Osteoblast (primary cell): Measurements from ENCODE around the gene RYR3. TPM values are rescaled to one million over a fixed set of nuclear protein-coding genes. Genes with fewer than 3 reads are reported as not detected.

Experiments used
- DNase-seq: peaks from one replicate; pipeline ENCODE4 v3.0.0; 2011; ENCODE audit warnings: low spot score, mixed read lengths; ENCODE audit not compliant: insufficient read length; ENCODE audit errors: missing footprints
- H2AFZ ChIP-seq: 2 replicates; pipeline ENCODE4 v1.6.0; 2011; ENCODE audit warnings: mild to moderate bottlenecking, low read length
- H3K27ac ChIP-seq: 2 replicates; pipeline ENCODE4 v1.5.1; 2011; ENCODE audit warnings: mild to moderate bottlenecking, low read depth, low read length, moderate library complexity
- H3K27me3 ChIP-seq: 2 replicates; pipeline ENCODE4 v1.6.0; 2012; ENCODE audit warnings: mild to moderate bottlenecking, control low read depth, inconsistent platforms, low read length, moderate library complexity; ENCODE audit not compliant: insufficient read depth
- H3K36me3 ChIP-seq: 2 replicates; pipeline ENCODE4 v1.5.1; 2011; ENCODE audit warnings: mild to moderate bottlenecking, low read length, control low read depth, moderate library complexity; ENCODE audit not compliant: insufficient read depth
- H3K4me1 ChIP-seq: 2 replicates; pipeline ENCODE4 v1.5.1; 2011; ENCODE audit warnings: mild to moderate bottlenecking, low read length, control low read depth, moderate library complexity; ENCODE audit not compliant: insufficient read depth
- H3K4me2 ChIP-seq: 2 replicates; pipeline ENCODE4 v1.6.0; 2011; ENCODE audit warnings: mild to moderate bottlenecking, low read length; ENCODE audit not compliant: insufficient read depth
- H3K4me3 ChIP-seq: fragments of 200-600 bp; sonication (generic); 3 replicates; pipeline ENCODE4 v1.5.1; 2012; ENCODE audit warnings: mild to moderate bottlenecking, low read length, inconsistent platforms; ENCODE audit not compliant: insufficient read depth
- H3K79me2 ChIP-seq: 2 replicates; pipeline ENCODE4 v1.6.0; 2012; ENCODE audit warnings: mild to moderate bottlenecking, low read length, control low read depth, inconsistent platforms; ENCODE audit not compliant: insufficient read depth
- H3K9me3 ChIP-seq: 2 replicates; pipeline ENCODE4 v1.5.1; 2011; ENCODE audit warnings: low read depth, low read length, control low read depth
- H4K20me1 ChIP-seq: 2 replicates; pipeline ENCODE4 v1.6.0; 2012; ENCODE audit warnings: mild to moderate bottlenecking, low read length, control low read depth; ENCODE audit not compliant: insufficient read depth
- total RNA-seq: library from RNA; depleted of rRNA; stranded (reverse); fragments of >200 nt; gene quantifications from 2 replicates; pipeline ENCODE4 v1.2.3, GENCODE V29; 2012
- TF ChIP-seq, protein P1 (sequence below): IDR thresholded peaks from 2 replicates; pipeline ENCODE4 v1.5.1; 2011; ENCODE audit warnings: mild to moderate bottlenecking, low read depth, low read length, moderate library complexity; ENCODE audit errors: extremely low read depth

RYR3 gene
- total RNA-seq, 1 donor = not detected

DNA sequence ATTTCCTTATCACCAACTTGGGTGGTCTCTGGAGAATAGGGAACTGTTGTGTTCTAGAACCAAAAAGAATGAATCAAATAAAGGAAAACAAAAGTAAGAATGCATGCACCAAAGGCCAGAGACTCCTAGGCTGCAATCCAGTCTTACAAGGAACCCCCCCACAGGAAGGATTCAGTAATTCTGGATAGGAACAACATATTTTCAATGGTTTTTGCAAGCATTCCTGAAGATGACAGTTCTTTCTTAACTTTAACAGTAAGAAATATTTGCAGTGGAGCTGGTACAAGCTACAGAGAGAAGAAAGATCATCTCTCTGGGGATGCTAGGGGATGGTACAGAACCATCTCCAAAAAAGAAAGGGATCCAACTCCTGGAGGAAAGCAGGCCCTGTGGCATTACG lies 541.3 kb downstream of the RYR3 start:
- no peaks in the 10 kb centered on the region for H3K9me3 ChIP-seq
- no peaks in the 10 kb centered on the region for H3K36me3 ChIP-seq
- H3K27ac ChIP-seq = no peak overlapping the region
- no peaks in the 10 kb centered on the region for H3K27me3 ChIP-seq
- H3K4me2 ChIP-seq = peak overlapping the region; percentile 10
- no peaks in the 10 kb centered on the region for H3K79me2 ChIP-seq
- peak; percentile 83 for DNase-seq
- H4K20me1 ChIP-seq = no peaks in the 10 kb centered on the region
- H2AFZ ChIP-seq = no peak overlapping the region
- H3K4me3 ChIP-seq = no peak overlapping the region
- H3K4me1 ChIP-seq = peaks cover 15% of the 10 kb centered on the region
- TF ChIP-seq, protein P1, sequence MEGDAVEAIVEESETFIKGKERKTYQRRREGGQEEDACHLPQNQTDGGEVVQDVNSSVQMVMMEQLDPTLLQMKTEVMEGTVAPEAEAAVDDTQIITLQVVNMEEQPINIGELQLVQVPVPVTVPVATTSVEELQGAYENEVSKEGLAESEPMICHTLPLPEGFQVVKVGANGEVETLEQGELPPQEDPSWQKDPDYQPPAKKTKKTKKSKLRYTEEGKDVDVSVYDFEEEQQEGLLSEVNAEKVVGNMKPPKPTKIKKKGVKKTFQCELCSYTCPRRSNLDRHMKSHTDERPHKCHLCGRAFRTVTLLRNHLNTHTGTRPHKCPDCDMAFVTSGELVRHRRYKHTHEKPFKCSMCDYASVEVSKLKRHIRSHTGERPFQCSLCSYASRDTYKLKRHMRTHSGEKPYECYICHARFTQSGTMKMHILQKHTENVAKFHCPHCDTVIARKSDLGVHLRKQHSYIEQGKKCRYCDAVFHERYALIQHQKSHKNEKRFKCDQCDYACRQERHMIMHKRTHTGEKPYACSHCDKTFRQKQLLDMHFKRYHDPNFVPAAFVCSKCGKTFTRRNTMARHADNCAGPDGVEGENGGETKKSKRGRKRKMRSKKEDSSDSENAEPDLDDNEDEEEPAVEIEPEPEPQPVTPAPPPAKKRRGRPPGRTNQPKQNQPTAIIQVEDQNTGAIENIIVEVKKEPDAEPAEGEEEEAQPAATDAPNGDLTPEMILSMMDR = no peak

DNA sequence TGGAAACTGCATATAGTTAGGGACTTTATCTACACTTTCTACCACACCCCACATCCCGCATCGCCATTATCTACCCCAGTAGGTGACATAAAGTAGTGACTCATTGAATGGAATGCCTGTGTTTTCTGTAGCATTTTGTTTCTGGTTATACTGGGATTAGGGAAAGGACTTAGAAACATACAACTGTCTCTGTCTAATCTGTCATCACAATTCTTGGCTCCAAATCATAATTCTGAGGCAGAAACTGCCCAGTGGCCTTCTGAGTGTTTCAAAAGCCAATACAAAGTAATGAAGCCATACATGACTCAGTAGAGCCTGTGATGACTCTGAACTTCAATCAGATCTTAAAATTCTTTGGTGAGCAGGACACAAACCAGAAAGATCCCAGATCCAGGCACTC lies 541.8 kb downstream of the RYR3 start:
- no peaks in the 10 kb centered on the region for H3K9me3 ChIP-seq
- no peaks in the 10 kb centered on the region for H4K20me1 ChIP-seq
- peaks cover 15% of the 10 kb centered on the region for H3K4me1 ChIP-seq
- no peaks in the 10 kb centered on the region for H3K79me2 ChIP-seq
- no peaks in the 10 kb centered on the region for H3K36me3 ChIP-seq
- H3K27ac ChIP-seq = peak overlapping the region; percentile 23
- H3K4me3 ChIP-seq = no peak overlapping the region
- TF ChIP-seq, protein P1 = no peak
- H2AFZ ChIP-seq = no peak overlapping the region
- peak; percentile 94 for DNase-seq
- H3K27me3 ChIP-seq = no peaks in the 10 kb centered on the region
- peak overlapping the region; percentile 14 for H3K4me2 ChIP-seq

DNA sequence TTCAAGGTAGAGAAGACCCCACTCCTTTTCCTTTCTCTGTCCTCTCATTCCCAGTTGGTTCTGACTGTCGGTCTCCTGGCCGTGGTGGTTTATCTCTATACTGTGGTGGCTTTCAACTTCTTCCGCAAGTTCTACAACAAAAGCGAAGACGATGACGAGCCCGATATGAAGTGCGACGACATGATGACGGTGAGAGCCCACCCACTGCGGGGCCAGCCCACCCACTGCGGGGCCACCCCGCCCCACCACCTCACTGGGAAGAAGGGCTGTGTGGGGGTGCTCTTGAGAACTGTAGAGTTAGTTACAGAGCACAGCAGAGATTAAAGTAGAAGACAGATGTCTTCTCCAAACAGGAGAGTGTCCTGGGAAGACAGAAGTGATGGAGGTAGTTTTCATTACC lies 547.0 kb downstream of the RYR3 start:
- Histone ChIP-seq H3K27me3 (no peaks in the 10 kb centered on the region), H2AFZ (no peak overlapping the region), H3K4me3 (no peak overlapping the region), H3K36me3 (no peaks in the 10 kb centered on the region), H3K27ac (no peak overlapping the region), H3K79me2 (no peaks in the 10 kb centered on the region), H3K9me3 (no peaks in the 10 kb centered on the region), H3K4me1 (peaks cover 21% of the 10 kb centered on the region), H4K20me1 (no peaks in the 10 kb centered on the region), H3K4me2 (no peak overlapping the region)
- TF ChIP-seq, protein P1 = no peak
- DNase-seq = no peak

DNA sequence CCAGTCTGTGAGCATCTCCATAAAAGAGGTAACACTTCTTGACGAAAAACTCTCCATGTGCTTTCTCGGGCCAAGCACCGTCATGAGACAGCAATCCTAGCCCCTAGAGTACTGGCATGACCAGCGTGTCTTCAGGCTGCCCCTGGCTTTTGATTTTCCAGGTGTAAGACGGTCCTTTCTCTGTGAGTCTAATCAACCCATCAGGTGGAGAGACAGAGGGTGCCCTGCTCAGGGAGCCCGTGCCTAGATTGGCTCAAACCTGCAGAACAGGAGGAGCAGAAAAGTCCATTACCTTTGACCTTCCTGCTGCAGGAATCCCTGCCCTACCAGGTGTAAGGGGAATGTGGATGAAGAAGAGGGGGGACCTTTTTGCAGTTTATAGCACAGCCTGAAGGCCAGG lies 548.1 kb downstream of the RYR3 start:
- TF ChIP-seq, protein P1 = no peak
- H2AFZ ChIP-seq = no peak overlapping the region
- no peaks in the 10 kb centered on the region for H3K79me2 ChIP-seq
- H3K27ac ChIP-seq = no peak overlapping the region
- no peaks in the 10 kb centered on the region for H3K9me3 ChIP-seq
- no peaks in the 10 kb centered on the region for H3K27me3 ChIP-seq
- H4K20me1 ChIP-seq = no peaks in the 10 kb centered on the region
- no peak overlapping the region for H3K4me3 ChIP-seq
- H3K36me3 ChIP-seq = no peaks in the 10 kb centered on the region
- DNase-seq = no peak
- no peak overlapping the region for H3K4me2 ChIP-seq
- H3K4me1 ChIP-seq = peaks cover 12% of the 10 kb centered on the region
